CD4-positive, alpha-beta T cell (primary cell): ENCODE data around the gene CSRNP2. TPM values are rescaled to one million over a fixed set of nuclear protein-coding genes. Genes with fewer than 3 reads are reported as not detected.
A peak's percentile ranks its signal among the peaks of the same experiment; 100 is the strongest.

Experiments used
- ATAC-seq: fragments of 200-7000 bp; cut with Tn5 transposase; one replicate; pipeline ENCODE4 v1.10.0; 2022; ENCODE audit warnings: mild to moderate bottlenecking; ENCODE audit not compliant: poor library complexity
- CTCF ChIA-PET: fragments of 350-600 bp; sonication (Branson Sonifier 250); formaldehyde crosslinking; loops from one replicate; lab custom pipeline; 2021; ENCODE audit warnings: antibody characterized with exemption, inconsistent platforms; lab: Charles Lee
- POLR2A ChIA-PET: fragments of 350-600 bp; sonication (Branson Sonifier 250); formaldehyde crosslinking; loops from one replicate; lab custom pipeline; 2021; ENCODE audit warnings: antibody characterized with exemption, inconsistent platforms; lab: Charles Lee
- DNase-seq, 14 experiments: peaks; one replicate each; pipeline ENCODE4 v3.0.0-alpha.2; 2013 to 2020; ENCODE audit warnings: mixed read lengths in 2 of 14
- H3K27ac ChIP-seq, 2 donors: one replicate each; pipeline versions ENCODE4 v1.5.1 to v1.7.0; 2013; ENCODE audit warnings: low read length in 2 of 2, low read depth in 1 of 2, mild to moderate bottlenecking in 1 of 2
- H3K27me3 ChIP-seq, 2 experiments: 1 replicate in 1 of 2; 2 replicates in 1 of 2; pipeline versions ENCODE4 v1.6.1 to v1.7.0; 2013; ENCODE audit warnings: low read length in 2 of 2, control low read depth in 1 of 2, mild to moderate bottlenecking in 1 of 2, moderate library complexity in 1 of 2; ENCODE audit not compliant: insufficient read depth in 2 of 2, control insufficient read depth in 1 of 2
- H3K36me3 ChIP-seq: one replicate; pipeline ENCODE4 v1.6.1; 2013; ENCODE audit warnings: low read length, control low read depth; ENCODE audit not compliant: insufficient read depth
- H3K4me1 ChIP-seq: one replicate; pipeline ENCODE4 v1.6.1; 2013; ENCODE audit warnings: low read length, control low read depth; ENCODE audit not compliant: insufficient read depth
- H3K4me3 ChIP-seq: one replicate; pipeline ENCODE4 v1.5.1; 2013; ENCODE audit warnings: mild to moderate bottlenecking, low read length, moderate library complexity
- H3K9me3 ChIP-seq, 2 experiments: 1 replicate in 1 of 2; 2 replicates in 1 of 2; pipeline versions ENCODE4 v1.6.1 to v1.7.0; 2013; ENCODE audit warnings: low read length in 2 of 2, mild to moderate bottlenecking in 2 of 2, control low read depth in 1 of 2, moderate library complexity in 1 of 2; ENCODE audit not compliant: control insufficient read depth in 1 of 2, insufficient read depth in 1 of 2
- H3K27ac Mint-ChIP-seq: one replicate; pipeline ENCODE4 v1.8.0; 2020; ENCODE audit warnings: mixed read lengths
- H3K27me3 Mint-ChIP-seq: one replicate; pipeline ENCODE4 v1.8.0; 2021; ENCODE audit warnings: mixed read lengths
- H3K36me3 Mint-ChIP-seq: one replicate; pipeline ENCODE4 v1.8.0; 2021; ENCODE audit warnings: low read depth, mixed read lengths
- H3K4me1 Mint-ChIP-seq: one replicate; pipeline ENCODE4 v1.8.0; 2021; ENCODE audit warnings: low read depth, mixed read lengths
- H3K4me3 Mint-ChIP-seq: one replicate; pipeline ENCODE4 v1.8.0; 2020; ENCODE audit warnings: mild to moderate bottlenecking, mixed read lengths
- H3K9me3 Mint-ChIP-seq: one replicate; pipeline ENCODE4 v1.8.0; 2020; ENCODE audit warnings: mixed read lengths
- CTCF ChIP-seq: fragments of 200-600 bp; IDR thresholded peaks from one replicate; pipeline ENCODE4 v1.8.0; 2022; ENCODE audit warnings: antibody characterized with exemption, mild to moderate bottlenecking
- intact Hi-C, 2 experiments: fragments of 100-400 bp; cut with DNase I in 1 of 2; cut with micrococcal nuclease in 1 of 2; formaldehyde crosslinking; loops; one replicate each; pipeline versions ENCODE4 v1.15.1 to v1.9.0; 2023 to 2025; cut with DNase I, micrococcal nuclease
- total RNA-seq, 174 experiments: library from RNA in 2 of 174; stranded (reverse) in 2 of 174; gene quantifications; one replicate each; pipeline ENCODE4 v1.2.3 and lab custom pipeline; 2021 to 2026

Gene CSRNP2
- total RNA-seq, 2 experiments from 2014 or later: 14.4 to 16.5 TPM

GRCh38 chr12:51059086-51059485 lies 24.3 kb downstream of the CSRNP2 start:
- H3K9me3 Mint-ChIP-seq: no peaks in the 10 kb centered on the region
- intact Hi-C loops: no loop called here
- Histone ChIP-seq H3K27ac (no peak overlapping the region), H3K36me3 (peaks cover 88% of the 10 kb centered on the region), H3K27me3 (no peaks in the 10 kb centered on the region), H3K4me3 (no peak overlapping the region), H3K4me1 (no peaks in the 10 kb centered on the region), H3K9me3 (no peaks in the 10 kb centered on the region)
- no peak overlapping the region for H3K4me3 Mint-ChIP-seq
- peaks cover 92% of the 10 kb centered on the region for H3K36me3 Mint-ChIP-seq
- H3K27ac Mint-ChIP-seq: no peak overlapping the region
- no peaks in the 10 kb centered on the region for H3K4me1 Mint-ChIP-seq
- no peaks in the 10 kb centered on the region for H3K27me3 Mint-ChIP-seq
- CTCF ChIA-PET: no interaction called here
- POLR2A ChIA-PET: no interaction called here
- DNase-seq (no peak), ATAC-seq (no peak)
- TF ChIP-seq CTCF: no peak

DNA sequence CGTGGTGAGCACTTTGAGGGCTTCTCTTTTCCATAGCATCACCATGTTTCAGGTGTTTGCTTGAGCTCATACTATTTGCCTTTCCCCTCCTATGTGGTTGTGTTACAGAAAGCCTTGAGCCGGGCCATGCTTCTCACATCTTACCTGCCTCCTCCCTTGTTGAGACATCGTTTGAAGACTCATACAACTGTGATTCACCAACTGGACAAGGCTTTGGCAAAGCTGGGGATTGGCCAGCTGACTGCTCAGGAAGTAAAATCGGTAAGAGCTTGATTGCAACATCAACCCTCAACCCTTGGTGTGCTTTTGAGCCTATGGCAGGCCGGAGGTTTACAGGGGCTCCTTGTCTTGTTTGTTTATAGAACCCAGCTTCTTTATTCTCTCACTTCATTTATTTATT lies 27.2 kb downstream of the CSRNP2 start:
- peaks cover 89% of the 10 kb centered on the region for H3K36me3 Mint-ChIP-seq
- POLR2A ChIA-PET: interaction anchor here (1.3 kb wide), 1 partner anchor 27 kb away, joined by 3 read pairs; the partner anchor contains the start of gene CSRNP2

DNA sequence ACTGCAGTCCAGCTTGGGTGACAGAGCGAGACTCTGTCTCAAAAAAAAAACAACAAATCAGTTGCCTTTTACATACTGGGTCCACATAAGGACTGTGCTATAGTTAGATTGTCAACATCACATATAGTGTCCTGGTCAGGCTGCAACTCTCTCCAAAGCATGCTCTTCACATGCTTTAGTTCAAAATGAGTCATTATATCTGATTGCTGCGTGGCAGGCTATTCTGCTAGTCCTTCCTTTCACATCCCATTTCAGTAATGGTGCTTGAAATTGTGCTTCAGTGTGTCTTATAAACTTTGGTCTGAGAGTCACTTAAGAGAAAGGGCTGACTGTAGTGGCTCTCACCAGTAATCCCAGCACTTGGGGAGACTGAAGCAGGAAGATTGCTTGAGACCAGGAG lies 28.3 kb downstream of the CSRNP2 start:
- Histone ChIP-seq H3K4me1 (peaks cover 5% of the 10 kb centered on the region), H3K9me3 (no peaks in the 10 kb centered on the region), H3K4me3 (no peak overlapping the region), H3K27me3 (no peaks in the 10 kb centered on the region), H3K36me3 (peaks cover 78% of the 10 kb centered on the region), H3K27ac (no peak overlapping the region)
- Mint-ChIP-seq H3K4me3 (no peak overlapping the region), H3K36me3 (peaks cover 83% of the 10 kb centered on the region), H3K27ac (no peak overlapping the region), H3K4me1 (peaks cover 6% of the 10 kb centered on the region), H3K27me3 (no peaks in the 10 kb centered on the region), H3K9me3 (no peaks in the 10 kb centered on the region)
- intact Hi-C loops: no loop called here
- POLR2A ChIA-PET: no interaction called here
- CTCF ChIA-PET: interaction anchor here (0.6 kb wide), 1 partner anchor 176 kb away, joined by 3 read pairs; no protein-coding TSS in a partner anchor
- ATAC-seq (no peak), DNase-seq (no peak)
- no peak for TF ChIP-seq CTCF

More for the DNA sequence above, 27.2 kb downstream of the CSRNP2 start:
- Histone ChIP-seq H3K27me3 (no peaks in the 10 kb centered on the region), H3K4me3 (no peak overlapping the region), H3K9me3 (no peaks in the 10 kb centered on the region), H3K27ac (no peak overlapping the region), H3K36me3 (peaks cover 86% of the 10 kb centered on the region), H3K4me1 (no peaks in the 10 kb centered on the region)
- Mint-ChIP-seq H3K4me1 (peaks cover 6% of the 10 kb centered on the region), H3K4me3 (no peak overlapping the region), H3K27ac (no peak overlapping the region), H3K9me3 (no peaks in the 10 kb centered on the region), H3K27me3 (no peaks in the 10 kb centered on the region)
- ATAC-seq (no peak), DNase-seq (peak in 1 of 14 experiments; percentile 20)
- CTCF ChIA-PET: no interaction called here
- intact Hi-C loops: no loop called here
- no peak for TF ChIP-seq CTCF
